Measurements from ENCODE around the gene STPG2.

The STPG2 gene

GRCh38 chr4:98166025-98166730 is 22.9 kb upstream of the STPG2 start:
- H3K4me3 ChIP-seq (ENCODE audit: low read depth, low read length), result no peak overlapping the region
- TF ChIP-seq, protein P1, sequence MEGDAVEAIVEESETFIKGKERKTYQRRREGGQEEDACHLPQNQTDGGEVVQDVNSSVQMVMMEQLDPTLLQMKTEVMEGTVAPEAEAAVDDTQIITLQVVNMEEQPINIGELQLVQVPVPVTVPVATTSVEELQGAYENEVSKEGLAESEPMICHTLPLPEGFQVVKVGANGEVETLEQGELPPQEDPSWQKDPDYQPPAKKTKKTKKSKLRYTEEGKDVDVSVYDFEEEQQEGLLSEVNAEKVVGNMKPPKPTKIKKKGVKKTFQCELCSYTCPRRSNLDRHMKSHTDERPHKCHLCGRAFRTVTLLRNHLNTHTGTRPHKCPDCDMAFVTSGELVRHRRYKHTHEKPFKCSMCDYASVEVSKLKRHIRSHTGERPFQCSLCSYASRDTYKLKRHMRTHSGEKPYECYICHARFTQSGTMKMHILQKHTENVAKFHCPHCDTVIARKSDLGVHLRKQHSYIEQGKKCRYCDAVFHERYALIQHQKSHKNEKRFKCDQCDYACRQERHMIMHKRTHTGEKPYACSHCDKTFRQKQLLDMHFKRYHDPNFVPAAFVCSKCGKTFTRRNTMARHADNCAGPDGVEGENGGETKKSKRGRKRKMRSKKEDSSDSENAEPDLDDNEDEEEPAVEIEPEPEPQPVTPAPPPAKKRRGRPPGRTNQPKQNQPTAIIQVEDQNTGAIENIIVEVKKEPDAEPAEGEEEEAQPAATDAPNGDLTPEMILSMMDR (IDR thresholded peaks at IDR 0.05; ENCODE audit: borderline replicate concordance, insufficient read depth, low read depth, low read length), result no peak

GRCh38 chr4:98162696-98163095 is 19.4 kb upstream of the STPG2 start:
- H3K4me3 ChIP-seq (ENCODE audit: low read depth, low read length), result no peak overlapping the region
- TF ChIP-seq, protein P1 (IDR thresholded peaks at IDR 0.05; ENCODE audit: borderline replicate concordance, insufficient read depth, low read depth, low read length), result no peak

DNA sequence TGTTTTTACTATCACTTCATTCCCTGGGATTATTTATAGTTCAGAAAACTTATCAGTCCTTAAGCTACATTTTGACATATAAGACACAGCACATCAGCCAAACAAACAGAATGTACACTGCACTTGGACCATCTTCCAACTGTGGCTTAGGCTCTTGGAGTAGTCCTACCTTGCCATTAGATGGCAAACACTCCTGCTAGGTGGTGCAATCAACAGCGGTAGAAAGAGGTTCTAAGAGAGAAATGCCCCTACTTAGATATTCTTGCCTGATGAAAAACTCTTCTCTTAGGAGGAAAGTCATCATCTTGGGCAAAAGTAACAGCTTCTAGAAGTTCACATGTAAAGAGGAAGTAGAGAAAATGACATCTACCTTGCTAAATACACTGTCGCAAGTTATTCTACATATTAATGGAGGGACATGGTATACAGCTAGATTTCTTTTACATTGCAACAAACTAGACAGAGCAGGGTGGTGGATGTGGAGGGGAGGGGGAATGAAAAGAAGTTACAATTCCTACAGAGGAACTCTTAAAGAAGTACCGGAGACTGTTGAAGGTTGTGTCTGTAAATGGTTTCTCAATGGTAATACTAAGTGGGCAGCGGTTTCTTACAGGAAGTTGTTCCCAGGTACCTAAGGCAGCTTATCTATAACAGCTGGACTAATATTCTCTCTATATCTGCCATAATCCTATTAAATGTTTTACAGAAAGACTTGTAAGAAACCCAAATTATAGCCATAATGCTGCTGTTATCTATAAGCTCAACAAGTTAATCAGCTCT is 8.1 kb upstream of the STPG2 start:
- TF ChIP-seq, protein P1 (IDR thresholded peaks at IDR 0.05; ENCODE audit: borderline replicate concordance, insufficient read depth, low read depth, low read length), result no peak
- H3K4me3 ChIP-seq (ENCODE audit: low read depth, low read length), result no peak overlapping the region

DNA sequence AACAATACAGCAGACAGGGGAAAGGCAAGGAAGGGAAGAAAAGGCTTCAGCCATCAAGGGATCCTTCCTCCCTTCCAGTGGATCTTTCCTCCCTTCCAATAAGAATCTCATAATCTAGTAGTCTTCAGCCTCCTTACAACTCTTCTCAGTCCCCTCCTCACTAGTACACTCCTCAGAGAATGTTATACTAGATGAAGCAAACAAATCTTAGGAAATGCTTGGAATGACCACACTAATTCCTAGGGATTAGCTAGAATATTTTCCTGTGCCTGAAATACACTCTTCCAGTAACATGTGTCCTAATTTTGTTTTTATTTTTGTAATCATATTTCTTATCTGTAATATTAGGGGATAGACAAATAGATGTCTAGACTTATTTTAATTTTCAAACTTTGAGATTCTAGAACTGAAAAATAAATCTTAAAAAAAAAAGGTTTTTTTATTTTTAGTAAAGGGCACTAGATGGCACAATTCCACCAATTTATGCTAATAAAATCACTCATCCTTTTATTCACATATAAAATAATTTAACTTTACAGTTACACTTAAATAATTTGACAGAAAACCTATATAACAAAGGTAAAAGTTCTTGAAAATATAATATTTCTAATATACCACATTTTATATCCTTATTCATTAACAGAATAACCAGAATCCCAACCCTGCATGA is 7.0 kb upstream of the STPG2 start:
- TF ChIP-seq, protein P1 (IDR thresholded peaks at IDR 0.05; ENCODE audit: borderline replicate concordance, insufficient read depth, low read depth, low read length), result no peak
- no peak overlapping the region for H3K4me3 ChIP-seq (ENCODE audit: low read depth, low read length)

DNA sequence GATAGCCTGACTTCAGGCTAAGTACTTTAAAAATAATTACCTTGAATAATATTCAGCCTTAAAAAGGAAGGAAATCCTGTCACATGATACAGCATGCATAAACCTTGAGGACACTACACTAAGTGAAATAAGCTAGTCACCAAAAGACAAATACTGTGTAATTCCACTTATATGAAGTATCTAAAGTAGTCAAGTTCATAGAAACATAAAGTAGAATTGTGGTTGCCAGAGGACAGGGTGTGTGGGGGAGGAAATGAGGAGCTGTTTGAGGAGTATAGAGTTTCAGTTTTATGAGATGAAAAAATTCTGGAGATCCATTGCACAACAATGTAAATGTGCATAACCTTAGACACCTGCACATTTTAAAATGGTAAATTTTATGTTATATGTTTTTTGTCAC is 5.6 kb upstream of the STPG2 start:
- H3K4me3 ChIP-seq (ENCODE audit: low read depth, low read length), result no peak overlapping the region
- TF ChIP-seq, protein P1 (IDR thresholded peaks at IDR 0.05; ENCODE audit: borderline replicate concordance, insufficient read depth, low read depth, low read length), result no peak

DNA sequence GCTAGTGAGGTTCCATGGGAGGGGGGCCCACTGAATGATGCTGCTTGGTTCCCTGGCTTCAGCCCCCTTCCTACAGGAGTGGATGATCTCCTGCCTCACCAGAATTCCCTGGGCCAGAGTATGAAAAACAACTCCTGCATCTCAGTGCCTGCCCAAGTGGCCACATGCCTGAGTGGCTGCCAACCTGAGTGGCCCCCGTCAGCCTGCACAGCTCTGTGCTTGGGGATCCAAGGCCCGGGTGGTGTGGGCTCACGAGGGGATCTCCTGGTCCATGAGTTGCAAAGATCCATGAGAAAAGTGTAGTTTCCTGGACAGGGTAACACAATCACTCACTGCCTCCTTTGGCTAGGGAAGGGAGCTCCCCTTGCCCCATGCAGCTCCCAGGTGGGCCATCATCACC is 17.1 kb downstream of the STPG2 start:
- H3K4me3 ChIP-seq (ENCODE audit: low read depth, low read length), result no peak overlapping the region

More for the DNA sequence above, 17.1 kb downstream of the STPG2 start:
- TF ChIP-seq, protein P1 (IDR thresholded peaks at IDR 0.05; ENCODE audit: borderline replicate concordance, insufficient read depth, low read depth, low read length), result no peak
